Measurements from ENCODE around the gene CSNK1E.

CSNK1E gene

DNA sequence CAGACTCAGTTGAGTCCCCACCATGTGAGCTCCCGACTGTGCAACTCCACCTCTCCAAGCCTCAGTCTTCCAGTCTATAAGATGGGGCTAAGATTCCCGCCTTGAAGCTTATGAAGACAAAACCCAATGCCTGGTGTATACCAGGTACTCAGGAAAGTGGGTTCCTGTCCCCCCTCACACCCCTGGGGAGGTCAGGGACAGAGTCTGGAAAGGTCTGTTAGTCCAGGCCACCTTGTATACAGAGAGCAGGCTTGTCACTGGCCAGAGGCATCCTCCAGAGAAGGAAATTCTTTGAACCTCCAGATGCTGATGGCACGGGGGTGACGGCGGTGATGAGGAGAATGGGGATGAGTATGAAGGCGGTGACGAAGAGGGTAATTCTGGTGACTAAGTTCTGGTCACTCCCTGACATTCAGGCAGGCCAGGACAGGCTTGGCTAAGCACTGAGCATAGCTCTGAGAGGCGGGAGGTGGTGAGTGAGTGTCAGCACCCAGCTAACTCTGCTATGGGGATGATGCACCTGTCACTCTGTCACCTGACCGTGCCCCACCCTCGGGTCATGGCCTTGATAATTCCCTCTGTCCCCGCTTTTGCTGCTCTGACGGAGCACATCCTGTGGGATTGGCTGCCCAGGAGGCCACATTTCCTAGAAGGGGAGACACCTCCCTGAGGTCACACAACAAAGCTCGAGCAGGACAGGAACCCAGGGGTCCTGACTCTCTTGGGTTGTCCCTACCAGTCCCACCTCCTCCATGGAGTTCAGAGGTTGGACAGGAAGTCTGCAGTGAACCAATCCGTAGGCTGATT lies 30.9 kb upstream of the CSNK1E start:
- TF ChIP-seq, protein P1, sequence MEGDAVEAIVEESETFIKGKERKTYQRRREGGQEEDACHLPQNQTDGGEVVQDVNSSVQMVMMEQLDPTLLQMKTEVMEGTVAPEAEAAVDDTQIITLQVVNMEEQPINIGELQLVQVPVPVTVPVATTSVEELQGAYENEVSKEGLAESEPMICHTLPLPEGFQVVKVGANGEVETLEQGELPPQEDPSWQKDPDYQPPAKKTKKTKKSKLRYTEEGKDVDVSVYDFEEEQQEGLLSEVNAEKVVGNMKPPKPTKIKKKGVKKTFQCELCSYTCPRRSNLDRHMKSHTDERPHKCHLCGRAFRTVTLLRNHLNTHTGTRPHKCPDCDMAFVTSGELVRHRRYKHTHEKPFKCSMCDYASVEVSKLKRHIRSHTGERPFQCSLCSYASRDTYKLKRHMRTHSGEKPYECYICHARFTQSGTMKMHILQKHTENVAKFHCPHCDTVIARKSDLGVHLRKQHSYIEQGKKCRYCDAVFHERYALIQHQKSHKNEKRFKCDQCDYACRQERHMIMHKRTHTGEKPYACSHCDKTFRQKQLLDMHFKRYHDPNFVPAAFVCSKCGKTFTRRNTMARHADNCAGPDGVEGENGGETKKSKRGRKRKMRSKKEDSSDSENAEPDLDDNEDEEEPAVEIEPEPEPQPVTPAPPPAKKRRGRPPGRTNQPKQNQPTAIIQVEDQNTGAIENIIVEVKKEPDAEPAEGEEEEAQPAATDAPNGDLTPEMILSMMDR (IDR thresholded peaks at IDR 0.05) = no peak

DNA sequence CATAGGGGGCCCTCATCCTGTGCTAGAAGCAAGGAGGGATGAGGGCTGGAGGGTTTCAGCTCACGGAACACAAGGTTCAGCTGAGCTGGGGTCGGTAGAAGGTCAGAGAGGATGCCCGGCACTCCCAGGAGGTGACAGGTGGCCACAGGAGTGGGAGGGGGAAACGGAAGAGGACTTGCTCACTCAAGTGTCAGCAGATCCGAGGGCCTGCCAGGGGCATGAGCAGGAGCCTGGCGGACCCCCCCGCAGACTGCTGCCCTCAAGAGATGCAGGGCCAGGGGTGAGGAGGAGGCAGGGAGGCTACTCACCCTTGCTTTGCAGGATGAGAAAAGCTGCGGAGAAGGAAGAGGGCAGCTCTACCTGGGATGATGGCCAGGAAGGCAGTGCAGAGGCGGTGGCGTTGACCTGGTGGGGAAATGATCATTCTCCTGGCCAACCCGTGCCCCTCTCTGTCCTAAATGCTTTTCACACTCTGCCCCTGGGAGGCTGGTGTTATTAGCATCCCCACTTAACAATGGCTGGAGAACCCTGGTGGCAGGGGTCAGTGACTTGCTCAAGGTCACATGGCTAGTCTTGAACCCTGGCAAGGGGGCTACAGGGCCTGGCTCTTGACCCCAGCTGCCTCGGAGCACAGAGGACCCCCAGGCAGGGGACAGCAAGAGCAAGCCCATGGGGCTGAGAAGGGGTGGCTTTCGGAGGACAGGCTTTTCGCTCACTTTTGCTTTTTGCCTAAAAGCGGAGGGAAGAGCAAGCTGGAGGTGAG lies 30.1 kb upstream of the CSNK1E start:
- TF ChIP-seq, protein P1 (IDR thresholded peaks at IDR 0.05) = no peak

DNA sequence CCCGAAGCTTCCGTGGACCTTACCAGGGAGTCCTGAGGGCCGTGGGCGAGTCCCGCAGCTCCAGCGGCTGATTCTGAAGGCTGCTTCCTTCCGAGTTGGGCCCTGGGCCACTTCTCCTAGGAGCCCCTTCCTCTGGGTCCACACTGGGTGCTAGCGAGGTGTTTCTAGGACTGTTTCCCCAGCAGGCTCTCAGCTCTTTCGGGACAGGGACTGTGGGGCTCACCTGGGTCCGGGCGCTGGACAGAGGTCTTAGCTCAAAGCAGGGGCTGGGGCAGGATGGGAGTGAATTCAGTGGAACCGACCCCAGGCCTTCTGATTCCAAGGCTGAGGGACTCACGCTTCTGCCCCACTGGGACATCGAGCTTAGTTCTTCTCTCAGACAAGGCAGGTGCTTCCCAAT lies 29.3 kb upstream of the CSNK1E start:
- TF ChIP-seq, protein P1 (IDR thresholded peaks at IDR 0.05) = no peak

DNA sequence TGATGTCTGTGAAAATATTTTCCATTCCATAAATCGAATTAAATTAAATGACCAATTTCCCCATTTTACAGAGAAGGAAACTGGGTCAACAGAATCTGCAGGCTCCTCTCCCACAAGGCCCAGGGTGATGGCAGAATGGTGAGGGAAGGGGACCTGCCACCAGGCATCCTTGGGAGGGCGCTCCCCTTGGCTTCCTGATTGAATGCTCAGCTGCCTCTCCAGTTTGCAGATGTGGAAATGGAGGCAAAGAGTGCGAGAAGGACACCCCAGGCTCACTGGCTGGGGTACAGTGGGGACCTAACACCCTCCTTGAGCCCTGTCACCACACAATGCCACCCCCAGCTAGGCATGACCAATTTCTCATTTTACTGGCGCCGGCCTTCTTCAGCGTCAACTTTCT lies 28.5 kb upstream of the CSNK1E start:
- TF ChIP-seq, protein P1 (IDR thresholded peaks at IDR 0.05) = no peak

DNA sequence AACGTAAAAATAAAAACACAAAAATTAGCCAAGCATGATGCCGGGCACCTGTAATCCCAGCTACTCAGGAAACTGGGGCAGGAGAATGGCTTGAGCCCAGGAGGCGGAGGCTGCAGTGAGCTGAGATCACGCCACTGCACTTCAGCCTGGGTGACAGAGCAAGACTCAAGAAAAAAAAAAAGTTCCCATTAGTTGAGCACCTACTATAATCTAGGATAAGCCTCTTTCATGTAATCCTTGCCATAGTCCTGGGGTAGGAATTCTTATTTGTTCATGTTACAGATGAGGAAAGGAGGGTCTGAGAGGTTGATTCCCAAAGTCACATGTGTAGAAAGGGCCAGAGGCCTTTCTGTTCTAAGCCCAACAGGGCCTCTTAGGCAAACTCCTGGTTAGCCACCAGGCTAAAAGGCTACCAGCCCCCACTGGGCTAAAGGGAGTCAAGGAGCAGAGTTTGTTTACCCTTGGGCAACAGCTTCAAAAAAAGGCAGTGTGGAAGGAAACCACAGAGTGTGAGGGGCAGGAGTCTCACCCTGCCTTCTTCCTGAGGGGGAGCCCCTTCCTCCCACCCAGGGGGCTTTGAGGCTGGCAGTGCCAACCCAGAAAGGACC lies 21.6 kb upstream of the CSNK1E start:
- TF ChIP-seq, protein P1 (IDR thresholded peaks at IDR 0.05) = no peak

DNA sequence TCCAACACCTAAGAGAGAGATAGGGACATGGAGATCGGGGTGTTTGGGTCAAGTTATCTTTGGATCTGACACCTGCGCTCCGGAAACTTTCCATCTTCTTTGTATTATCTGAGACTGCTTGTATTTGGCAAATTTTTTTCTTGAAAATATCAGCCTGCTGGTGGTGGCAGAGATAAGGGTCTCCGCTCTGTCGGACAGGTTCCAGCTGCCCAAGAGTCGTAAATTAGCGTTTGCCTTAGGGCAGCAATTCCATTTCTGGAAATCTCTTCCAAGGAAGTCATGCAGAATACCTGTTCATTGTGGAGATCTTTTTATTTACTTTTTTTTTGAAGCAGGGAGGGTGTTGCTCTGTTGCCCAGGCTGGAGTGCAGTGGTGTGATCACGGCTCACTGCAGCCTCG lies 19.5 kb upstream of the CSNK1E start:
- TF ChIP-seq, protein P1 (IDR thresholded peaks at IDR 0.05) = no peak

DNA sequence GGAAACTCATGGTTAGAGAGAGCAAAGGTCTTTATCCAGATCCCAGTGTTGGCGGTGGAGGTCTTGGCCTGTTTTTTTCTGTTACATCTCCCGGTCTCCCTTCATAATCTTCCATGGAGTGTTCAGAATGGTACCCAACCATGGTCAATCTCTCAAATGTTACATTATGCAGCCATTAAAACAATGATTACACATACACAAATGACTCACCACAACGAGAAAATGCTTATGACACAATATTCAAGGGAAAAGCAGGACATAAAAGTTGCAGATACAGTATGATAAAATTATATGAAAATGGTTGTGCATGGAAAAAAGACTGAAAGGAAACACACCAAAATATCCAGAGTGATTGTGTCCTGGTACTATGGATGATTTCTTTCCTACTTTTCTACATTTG lies 17.8 kb upstream of the CSNK1E start:
- TF ChIP-seq, protein P1 (IDR thresholded peaks at IDR 0.05) = no peak
